A549 (cell line): ENCODE measurements around the gene MED12. TPM values are rescaled to one million over a fixed set of nuclear protein-coding genes. Genes with fewer than 3 reads are reported as not detected.

ENCODE experiments used
- ATAC-seq, 2 experiments: fragments of 200-7000 bp in 1 of 2; fragments of >200 bp in 1 of 2; cut with Nextera tagmentation in 1 of 2; cut with Tn5 transposase in 1 of 2; 3 replicates each; pipeline versions ENCODE4 v1.8.0 to v1.9.1; 2018 to 2020; ENCODE audit warnings: mild to moderate bottlenecking in 1 of 2, moderate library complexity in 1 of 2
- CTCF ChIA-PET: fragments of 300-600 bp; sonication (Branson Sonifier 250); formaldehyde crosslinking; extraction: SDS; loops from one replicate; lab custom pipeline; 2021; ENCODE audit warnings: antibody characterized with exemption, inconsistent platforms; lab: Yijun Ruan, JAX
- POLR2A ChIA-PET: fragments of 350-600 bp; formaldehyde crosslinking; extraction: SDS; loops from one replicate; lab custom pipeline; 2021; ENCODE audit warnings: antibody characterized with exemption, inconsistent platforms; lab: Yijun Ruan, JAX
- DNase-seq, 2 experiments: peaks; one replicate each; pipeline versions ENCODE4 v3.0.0 to v3.0.0-alpha.2; 2011 to 2016; ENCODE audit warnings: low read depth in 1 of 2, low spot score in 1 of 2
- FAIRE-seq: peaks from 2 replicates; lab custom pipeline; 2011; peaks lifted over from hg19 to GRCh38; lab: Jason Lieb, UNC
- H3K27ac ChIP-seq, 2 experiments: fragments of >200 bp; sonication (Bioruptor Twin); formaldehyde crosslinking; 3 replicates each; pipeline ENCODE4 v1.5.1; 2016 to 2017
- H3K4me1 ChIP-seq: fragments of >200 bp; sonication (Bioruptor Twin); formaldehyde crosslinking; 3 replicates; pipeline ENCODE4 v1.6.1; 2016
- H3K4me2 ChIP-seq: fragments of >200 bp; sonication (Bioruptor Twin); formaldehyde crosslinking; 3 replicates; pipeline ENCODE4 v1.6.1; 2016
- H3K4me3 ChIP-seq: fragments of >200 bp; sonication (Bioruptor Twin); formaldehyde crosslinking; 3 replicates; pipeline ENCODE4 v1.5.1; 2016
- H3K9me3 ChIP-seq: fragments of >200 bp; sonication (Bioruptor Twin); formaldehyde crosslinking; 3 replicates; pipeline ENCODE4 v1.6.1; 2016
- ATOH8 ChIP-seq: fragments of 250-450 bp; sonication (Bioruptor Pico); IDR thresholded peaks from 2 replicates; pipeline ENCODE4 v1.5.0; 2020; ENCODE audit warnings: low read depth, mild to moderate bottlenecking, moderate library complexity
- CBX8 ChIP-seq: fragments of 200-600 bp; sonication (generic); IDR thresholded peaks from 2 replicates; pipeline ENCODE4 v1.6.1; 2016
- ELK1 ChIP-seq: fragments of 150-350 bp; IDR thresholded peaks from 2 replicates; pipeline ENCODE4 v1.6.1; 2014; ENCODE audit warnings: low read depth, mild to moderate bottlenecking, low read length
- FOSB ChIP-seq: fragments of 250-450 bp; sonication (Bioruptor Pico); IDR thresholded peaks from 2 replicates; pipeline ENCODE4 v1.5.0; 2020; ENCODE audit warnings: mild to moderate bottlenecking, moderate library complexity
- FOSL2 ChIP-seq, 2 experiments: fragments of 450-650 bp in 1 of 2; fragments of >200 bp in 1 of 2; sonication (Bioruptor Twin) in 1 of 2; formaldehyde crosslinking; IDR thresholded peaks; 2 replicates each; pipeline versions ENCODE4 v1.5.0 to v1.6.1; 2016 to 2020; ENCODE audit warnings: mild to moderate bottlenecking in 1 of 2, moderate library complexity in 1 of 2
- HES2 ChIP-seq: fragments of >200 bp; sonication (Bioruptor Twin); formaldehyde crosslinking; IDR thresholded peaks from 2 replicates; pipeline ENCODE4 v1.6.1; 2016
- HMGXB4 ChIP-seq: fragments of 250-450 bp; sonication (Bioruptor Pico); IDR thresholded peaks from 2 replicates; pipeline ENCODE4 v1.5.0; 2021; ENCODE audit warnings: mild to moderate bottlenecking, moderate library complexity, borderline replicate concordance
- HOXA7 ChIP-seq: fragments of 250-450 bp; sonication (Bioruptor Pico); IDR thresholded peaks from 2 replicates; pipeline ENCODE4 v1.5.0; 2020; ENCODE audit warnings: mild to moderate bottlenecking, moderate library complexity
- HOXB13 ChIP-seq: fragments of 250-450 bp; sonication (Bioruptor Pico); IDR thresholded peaks from 2 replicates; pipeline ENCODE4 v1.5.0; 2020; ENCODE audit warnings: low read depth, mild to moderate bottlenecking, moderate library complexity
- HOXB5 ChIP-seq: fragments of 250-450 bp; sonication (Bioruptor Pico); IDR thresholded peaks from 2 replicates; pipeline ENCODE4 v1.5.0; 2020; ENCODE audit warnings: mild to moderate bottlenecking, moderate library complexity
- JUN ChIP-seq, 2 experiments: fragments of >200 bp; sonication (Bioruptor Twin); formaldehyde crosslinking; IDR thresholded peaks; 2 replicates in 1 of 2; 3 replicates in 1 of 2; pipeline ENCODE4 v1.6.1; 2016 to 2017
- MAFK ChIP-seq: fragments of 450-650 bp; IDR thresholded peaks from 2 replicates; pipeline ENCODE4 v1.6.1; 2014; ENCODE audit not compliant: partially characterized antibody
- MAZ ChIP-seq: fragments of 150-350 bp; IDR thresholded peaks from 2 replicates; pipeline ENCODE4 v1.6.1; 2014; ENCODE audit warnings: antibody characterized with exemption, low read depth, low read length, borderline replicate concordance
- NFE2L2 ChIP-seq: fragments of 150-350 bp; conservative IDR thresholded peaks from 2 replicates; pipeline ENCODE4 v1.6.1; 2014; ENCODE audit warnings: low read length
- NPAS2 ChIP-seq: fragments of 250-450 bp; sonication (Bioruptor Pico); IDR thresholded peaks from 2 replicates; pipeline ENCODE4 v1.8.0; 2022; ENCODE audit warnings: mild to moderate bottlenecking, moderate library complexity, borderline replicate concordance
- PHF8 ChIP-seq: fragments of 200-600 bp; sonication (generic); IDR thresholded peaks from 2 replicates; pipeline ENCODE4 v1.6.1; 2016; ENCODE audit warnings: low read depth, mild to moderate bottlenecking, antibody characterized with exemption, moderate library complexity, borderline replicate concordance
- RARB ChIP-seq: fragments of 250-450 bp; sonication (Bioruptor Pico); IDR thresholded peaks from 2 replicates; pipeline ENCODE4 v1.8.0; 2021; ENCODE audit warnings: mild to moderate bottlenecking, moderate library complexity
- REST ChIP-seq: fragments of 200-600 bp; sonication (generic); IDR thresholded peaks from 2 replicates; pipeline ENCODE4 v1.6.1; 2016; ENCODE audit warnings: antibody characterized with exemption, mild to moderate bottlenecking, moderate library complexity
- ZNF302 ChIP-seq: fragments of 250-450 bp; sonication (Bioruptor Pico); IDR thresholded peaks from 2 replicates; pipeline ENCODE4 v1.9.0; 2021; ENCODE audit warnings: inconsistent platforms, mild to moderate bottlenecking, moderate library complexity
- WGBS: methylation state at CpG from one replicate; pipeline ENCODE4 v1.1.6; 2017; ENCODE audit errors: missing lambda C conversion rate; 5-methylcytosine and 5-hydroxymethylcytosine counted together
- polyA plus RNA-seq, 4 experiments: library from polyadenylated mRNA; depleted of rRNA in 3 of 4; stranded (reverse); fragments of >200 nt; fragmentation: RNase III in 1 of 4; extraction: RNeasy Plus Mini Kit Qiagen cat#74134 plus additional on column Dnase treatment in 1 of 4; gene quantifications; 2 replicates in 3 of 4; 3 replicates in 1 of 4; pipeline ENCODE4 v1.2.3, GENCODE V29; 2011 to 2017

MED12 gene
- polyA plus RNA-seq, 2 of the 4 experiments (the other 2 are of a cell fraction), result 12.6 to 13.5 TPM

GRCh38 chrX:71170660-71171059 lies 52.3 kb downstream of the MED12 start (continued):
- TF ChIP-seq ATOH8 (CRISPR knock-in tag) (no peak), FOSL2 (IDR thresholded peaks at IDR 0.05) (no peak), FOSL2 (CRISPR knock-in tag; IDR thresholded peaks at IDR 0.05) (no peak), HES2 (no peak)

- Histone ChIP-seq H3K9me3 (no peaks in the 10 kb centered on the region), H3K27ac (no peak overlapping the region), H3K4me2 (no peak overlapping the region)
- CTCF ChIA-PET, result no interaction called here
- TF ChIP-seq REST (no peak), FOSL2 (IDR thresholded peaks at IDR 0.05) (no peak), FOSL2 (CRISPR knock-in tag; IDR thresholded peaks at IDR 0.05) (no peak), HES2 (no peak), NFE2L2 (no peak), ELK1 (no peak), HOXA7 (CRISPR knock-in tag) (no peak), MAFK (no peak), PHF8 (no peak), CBX8 (no peak), ZNF302 (no peak), HMGXB4 (CRISPR knock-in tag) (no peak), HOXB13 (no peak), NPAS2 (CRISPR knock-in tag) (no peak), JUN (IDR thresholded peaks at IDR 0.05) (no peak), MAZ (no peak), RARB (CRISPR knock-in tag) (no peak), FOSB (no peak), HOXB5 (CRISPR knock-in tag) (no peak)
- TF ChIP-seq, all 56 proteins: peak for 0
- 86% methylated on average over 10 of the region's 12 CpGs for WGBS
- POLR2A ChIA-PET, result no interaction called here
- H3K4me1 ChIP-seq, result no peaks in the 10 kb centered on the region
- no peak overlapping the region for H3K4me3 ChIP-seq
- ATAC-seq (no peak), DNase-seq (no peak), FAIRE-seq (no peak)
Observed at GRCh38 chrX:71171110-71171801, 52.9 kb downstream of the MED12 start.
